Astrocyte of the spinal cord (primary cell): ENCODE data around the gene IRF8.

Source experiments
- DNase-seq: peaks from one replicate; pipeline ENCODE4 v3.0.0; 2011; ENCODE audit warnings: low read depth, low spot score
- H3K4me3 ChIP-seq: 2 replicates; pipeline ENCODE4 v1.5.1; 2011; ENCODE audit warnings: low read depth, mild to moderate bottlenecking, low read length, moderate library complexity
- in situ Hi-C: cut with HindIII; loops from 2 replicates; pipeline ENCODE4 v1.10.0; 2017; ENCODE audit warnings: low sequenced_read_pairs
- TF ChIP-seq, protein P1 (sequence below): IDR thresholded peaks from 2 replicates; pipeline ENCODE4 v1.5.1; 2012; ENCODE audit warnings: low read depth, mild to moderate bottlenecking, low read length, inconsistent platforms

IRF8 gene, protein sequence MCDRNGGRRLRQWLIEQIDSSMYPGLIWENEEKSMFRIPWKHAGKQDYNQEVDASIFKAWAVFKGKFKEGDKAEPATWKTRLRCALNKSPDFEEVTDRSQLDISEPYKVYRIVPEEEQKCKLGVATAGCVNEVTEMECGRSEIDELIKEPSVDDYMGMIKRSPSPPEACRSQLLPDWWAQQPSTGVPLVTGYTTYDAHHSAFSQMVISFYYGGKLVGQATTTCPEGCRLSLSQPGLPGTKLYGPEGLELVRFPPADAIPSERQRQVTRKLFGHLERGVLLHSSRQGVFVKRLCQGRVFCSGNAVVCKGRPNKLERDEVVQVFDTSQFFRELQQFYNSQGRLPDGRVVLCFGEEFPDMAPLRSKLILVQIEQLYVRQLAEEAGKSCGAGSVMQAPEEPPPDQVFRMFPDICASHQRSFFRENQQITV

DNA sequence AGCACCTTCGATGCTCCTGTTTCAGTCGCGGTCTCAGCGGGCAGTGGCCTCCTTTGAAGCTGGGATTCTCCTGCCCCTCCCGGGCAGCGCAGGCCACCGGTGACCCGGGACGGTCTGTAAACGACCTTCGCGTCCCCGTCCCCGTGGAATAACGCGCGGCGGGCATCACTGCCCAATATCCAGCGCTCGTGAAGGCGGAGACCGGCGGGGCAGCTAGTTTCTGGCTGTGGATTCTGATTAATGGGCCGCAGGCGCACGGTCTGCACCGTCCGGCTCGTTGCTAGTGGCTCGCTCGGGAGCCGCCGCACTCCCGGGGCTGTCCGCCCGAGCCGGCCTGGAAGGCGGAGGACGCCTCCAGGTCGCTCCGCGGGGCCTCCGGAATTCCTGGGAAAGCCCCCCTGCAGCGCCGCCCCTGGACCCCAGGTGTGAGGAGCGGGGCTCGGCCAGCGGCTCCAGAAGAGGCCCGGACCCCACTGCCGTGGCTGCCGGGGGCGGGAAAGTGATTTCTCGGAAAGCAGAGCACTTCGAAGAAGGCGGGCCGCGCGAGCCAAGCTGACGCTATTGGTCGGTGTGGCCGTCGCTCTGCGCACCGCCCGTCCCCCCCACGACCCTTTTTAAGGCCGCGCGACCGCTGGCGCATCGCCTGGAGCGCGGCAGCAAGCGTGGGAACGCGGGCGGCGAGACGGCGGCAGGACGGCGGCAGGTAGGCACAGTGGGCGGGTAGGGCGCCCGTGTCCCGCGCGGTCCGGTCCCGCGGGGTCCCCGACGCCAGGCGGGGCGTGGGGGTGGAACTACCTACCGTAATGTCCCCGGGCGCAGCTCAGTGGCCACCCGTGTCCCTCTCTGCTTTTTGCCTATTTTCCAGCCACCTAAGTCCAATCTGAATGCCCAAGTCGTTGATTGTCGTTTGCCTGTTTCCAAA is at the start of gene IRF8:
IRF8 (plus strand) TSS at position 642 of the 922 bp plus-strand sequence. CDS start 3,854 bp downstream, outside the sequence.
- TF ChIP-seq, protein P1, sequence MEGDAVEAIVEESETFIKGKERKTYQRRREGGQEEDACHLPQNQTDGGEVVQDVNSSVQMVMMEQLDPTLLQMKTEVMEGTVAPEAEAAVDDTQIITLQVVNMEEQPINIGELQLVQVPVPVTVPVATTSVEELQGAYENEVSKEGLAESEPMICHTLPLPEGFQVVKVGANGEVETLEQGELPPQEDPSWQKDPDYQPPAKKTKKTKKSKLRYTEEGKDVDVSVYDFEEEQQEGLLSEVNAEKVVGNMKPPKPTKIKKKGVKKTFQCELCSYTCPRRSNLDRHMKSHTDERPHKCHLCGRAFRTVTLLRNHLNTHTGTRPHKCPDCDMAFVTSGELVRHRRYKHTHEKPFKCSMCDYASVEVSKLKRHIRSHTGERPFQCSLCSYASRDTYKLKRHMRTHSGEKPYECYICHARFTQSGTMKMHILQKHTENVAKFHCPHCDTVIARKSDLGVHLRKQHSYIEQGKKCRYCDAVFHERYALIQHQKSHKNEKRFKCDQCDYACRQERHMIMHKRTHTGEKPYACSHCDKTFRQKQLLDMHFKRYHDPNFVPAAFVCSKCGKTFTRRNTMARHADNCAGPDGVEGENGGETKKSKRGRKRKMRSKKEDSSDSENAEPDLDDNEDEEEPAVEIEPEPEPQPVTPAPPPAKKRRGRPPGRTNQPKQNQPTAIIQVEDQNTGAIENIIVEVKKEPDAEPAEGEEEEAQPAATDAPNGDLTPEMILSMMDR: no peak
- H3K4me3 ChIP-seq: peak within 1 kb of the TSS; percentile 23
- no peak for DNase-seq
- in situ Hi-C loops: no loop called here

DNA sequence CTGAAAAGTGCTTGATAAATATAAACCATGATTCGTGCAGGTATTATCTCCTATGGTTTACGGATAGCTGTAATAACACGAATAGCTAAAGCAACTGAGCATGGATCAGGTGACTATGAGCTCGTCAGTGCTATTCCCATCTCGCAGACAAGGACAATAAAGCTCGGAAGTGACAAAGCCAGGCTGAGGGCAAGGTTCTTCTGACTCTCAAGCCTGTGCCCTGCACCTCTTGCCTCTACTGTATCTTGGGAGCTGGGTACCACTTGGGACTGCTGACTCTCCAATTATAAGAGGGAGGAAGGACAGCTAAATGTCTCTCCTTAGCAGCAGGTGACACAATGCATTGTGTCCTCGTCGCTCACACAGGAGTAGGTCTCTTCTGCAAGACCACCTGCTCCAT is 49.6 kb upstream of the IRF8 start:
- H3K4me3 ChIP-seq: no peak overlapping the region
- TF ChIP-seq, protein P1: no peak
- in situ Hi-C loops: no loop called here
- DNase-seq: no peak

DNA sequence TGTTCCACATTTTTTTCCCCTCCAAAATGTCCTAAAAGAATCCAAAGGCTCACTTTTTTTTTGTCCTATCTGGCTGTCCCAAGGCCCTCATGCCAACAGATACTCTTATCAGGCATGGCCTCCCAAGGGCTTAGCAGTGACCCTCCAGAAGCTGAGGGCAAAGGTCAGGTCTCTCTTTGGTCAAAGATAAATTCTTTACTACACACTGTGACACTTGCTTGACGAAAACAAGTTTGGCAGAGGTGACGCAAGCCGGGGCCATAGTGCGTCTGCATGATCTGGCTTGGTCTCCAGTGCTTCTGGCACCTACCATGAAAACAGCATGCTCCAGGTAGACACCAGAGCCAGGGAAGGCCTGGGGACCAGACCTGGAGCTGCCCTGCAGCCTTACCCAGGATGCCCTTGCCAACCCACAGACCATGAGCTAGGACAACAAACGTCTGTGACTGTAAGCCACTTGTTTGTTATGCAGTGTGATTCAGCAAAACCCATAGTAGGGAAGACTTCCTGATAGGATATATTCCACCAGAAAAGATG is 48.5 kb upstream of the IRF8 start:
- TF ChIP-seq, protein P1: no peak
- in situ Hi-C loops: no loop called here
- H3K4me3 ChIP-seq: no peak overlapping the region
- DNase-seq: no peak

DNA sequence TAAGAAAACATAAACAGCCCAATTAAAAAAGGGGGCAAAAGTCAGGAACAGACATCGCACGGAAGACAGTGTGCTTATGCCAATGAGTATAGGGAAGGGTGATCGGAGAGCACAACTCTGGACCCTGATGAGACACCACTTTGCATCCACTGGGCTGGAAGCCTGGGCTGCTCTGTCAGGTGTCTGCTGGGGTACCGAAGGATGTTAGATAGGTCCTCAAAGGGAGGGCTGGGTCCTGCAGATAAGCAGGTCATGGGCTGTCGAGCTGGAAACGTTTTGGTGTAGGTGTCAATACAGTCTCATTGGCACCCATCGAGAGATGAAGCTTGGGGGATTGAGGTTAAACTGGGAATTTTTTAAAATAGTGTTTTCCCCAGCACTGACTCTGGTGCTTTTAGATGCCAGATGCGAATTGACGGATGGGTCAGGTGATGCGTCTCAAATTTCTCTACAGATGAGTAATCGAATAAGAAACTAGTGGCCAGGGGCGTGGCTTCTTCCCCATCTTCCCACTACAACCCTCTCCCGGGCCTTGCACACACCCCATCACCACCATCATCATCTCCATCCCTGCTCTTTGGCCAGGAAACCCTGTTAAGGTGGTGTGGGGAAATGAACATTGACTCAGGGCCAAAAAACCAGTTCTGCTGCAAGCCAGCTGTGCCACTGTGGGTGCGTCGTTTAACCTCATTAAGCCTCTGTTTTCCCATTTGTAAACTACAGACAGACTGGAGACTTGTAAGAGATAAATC is 47.8 kb upstream of the IRF8 start:
- TF ChIP-seq, protein P1: no peak
- DNase-seq: no peak
- H3K4me3 ChIP-seq: no peak overlapping the region
- in situ Hi-C loops: no loop called here

DNA sequence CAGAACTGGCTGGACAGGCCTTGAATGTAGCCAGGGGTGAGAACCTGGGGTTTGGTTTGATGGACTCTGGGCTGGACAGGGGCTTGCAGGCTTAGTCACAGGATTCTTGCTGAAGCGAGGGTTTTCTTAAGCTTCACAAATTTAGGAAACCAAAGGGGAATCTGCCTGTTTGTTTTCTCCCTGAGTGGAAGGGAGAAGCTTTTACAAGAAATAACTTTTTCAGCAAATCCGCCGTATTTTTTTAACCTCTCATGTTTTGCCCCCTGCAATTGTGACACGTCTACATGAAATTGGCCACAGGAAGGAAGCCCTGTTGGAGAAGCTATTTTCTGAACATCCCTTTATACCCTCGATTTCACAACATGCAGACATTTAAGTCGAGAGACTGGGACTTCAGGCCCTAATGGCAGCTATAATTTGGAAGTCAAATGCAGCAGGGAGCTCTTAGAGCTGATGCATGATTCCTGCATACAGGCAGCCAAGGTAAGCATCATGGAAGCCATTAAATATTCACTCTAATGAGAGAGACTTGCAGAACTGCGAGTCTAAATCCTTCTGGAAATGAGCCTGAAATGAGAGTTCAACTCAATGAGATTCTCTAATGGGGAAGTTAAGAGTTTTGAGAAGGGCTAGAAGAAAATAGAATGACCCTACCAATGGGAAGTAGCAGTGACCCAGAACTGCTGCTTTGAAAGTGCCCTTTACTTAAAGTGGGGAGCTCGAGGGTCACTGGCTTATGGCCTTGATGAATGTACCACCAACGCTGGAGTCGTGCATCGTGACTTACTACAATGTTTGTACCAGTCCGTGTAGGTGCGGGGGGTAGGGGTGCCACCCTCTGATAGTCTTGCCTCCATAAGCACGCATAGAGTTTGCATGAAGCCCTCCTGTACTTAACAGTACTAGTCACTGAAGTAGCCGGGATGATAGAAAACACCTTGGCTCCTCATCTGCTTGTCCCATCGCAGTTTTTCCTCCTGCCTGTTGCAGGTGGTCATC is 45.1 kb upstream of the IRF8 start:
- in situ Hi-C loops: no loop called here
- H3K4me3 ChIP-seq: no peak overlapping the region
- TF ChIP-seq, protein P1: no peak
- DNase-seq: no peak
